Measurements from ENCODE around the gene TDRKH.
A peak's percentile ranks its signal among the peaks of the same experiment; 100 is the strongest.
"Not testable (repeated sequence)": the region's sequence is repeated elsewhere in the genome, so short reads cannot be mapped to it uniquely, and the experiment has no call there.

Gene TDRKH

GRCh38 chr1:151733995-151734394, 56.3 kb downstream of the TDRKH start:
- H3K4me2 ChIP-seq (ENCODE audit: low read length, poor library complexity, severe bottlenecking); H2AK5ac ChIP-seq (ENCODE audit: low read length, severe bottlenecking); H3K36me3 ChIP-seq (ENCODE audit: control insufficient read depth in 1 of 2, insufficient read depth in 2 of 2, low read depth in 1 of 2, low read length in 2 of 2); H2BK15ac ChIP-seq (ENCODE audit: low read depth, poor library complexity, severe bottlenecking); H3K4me3 ChIP-seq (ENCODE audit: insufficient read depth in 1 of 2, low read depth in 1 of 2, low read length in 2 of 2); H2BK12ac ChIP-seq (ENCODE audit: low read length in 2 of 2); H3K79me1 ChIP-seq (replicated peaks; ENCODE audit: low read length, poor library complexity, severe bottlenecking); H3K9me3 ChIP-seq (ENCODE audit: control insufficient read depth, low read length); H3K27ac ChIP-seq (ENCODE audit: low read length, poor library complexity, severe bottlenecking); H3K4ac ChIP-seq (ENCODE audit: low read depth in 1 of 2, low read length in 2 of 2); DNase-seq; H2AFZ ChIP-seq (ENCODE audit: low read depth, low read length); H3K4me1 ChIP-seq (ENCODE audit: control insufficient read depth, insufficient read depth, low read depth, low read length); H2BK5ac ChIP-seq (ENCODE audit: low read depth, low read length, poor library complexity, severe bottlenecking); H4K91ac ChIP-seq (ENCODE audit: low read length); H3K23ac ChIP-seq (ENCODE audit: low read length in 2 of 2); H3K14ac ChIP-seq (ENCODE audit: low read length in 2 of 2); H2BK120ac ChIP-seq (ENCODE audit: low read depth, low read length); H3K9ac ChIP-seq (ENCODE audit: low read length); H4K8ac ChIP-seq (ENCODE audit: low read length); H3K18ac ChIP-seq (ENCODE audit: low read depth in 1 of 2, low read length in 2 of 2): not testable (repeated sequence)
- 93% methylated on average over 9 of the region's 9 CpGs for WGBS
- peaks cover 0 to 28% of the 10 kb centered on the region in 2 experiments for H3K27me3 ChIP-seq (ENCODE audit: control insufficient read depth in 1 of 2, insufficient read depth in 1 of 2, low read length in 2 of 2)

DNA sequence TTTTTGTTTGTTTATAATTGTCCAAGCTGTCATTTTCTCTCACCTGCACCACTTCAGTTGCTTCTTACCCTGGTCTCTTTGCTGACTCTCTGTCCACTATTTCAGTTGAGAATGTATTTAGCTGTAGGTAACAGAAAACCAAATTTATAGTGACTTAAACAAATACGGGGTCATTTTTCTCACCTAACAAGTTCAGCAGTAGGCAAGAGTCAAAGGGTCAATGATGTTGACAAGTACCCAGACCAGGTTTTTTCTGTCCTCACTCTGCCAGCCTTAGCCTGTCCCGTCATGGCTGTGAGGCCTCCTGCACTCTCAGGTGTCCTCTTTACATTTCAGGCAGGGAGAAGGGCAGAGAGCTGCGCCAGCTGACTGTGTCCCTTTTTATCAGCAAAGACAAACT, 57.2 kb downstream of the TDRKH start:
- H2BK12ac ChIP-seq (ENCODE audit: low read length in 2 of 2), result no peak overlapping the region
- no peak for DNase-seq
- H3K4me1 ChIP-seq (ENCODE audit: control insufficient read depth, insufficient read depth, low read depth, low read length), result peaks cover 7% of the 10 kb centered on the region
- H2BK120ac ChIP-seq (ENCODE audit: low read depth, low read length), result no peak overlapping the region
- no peak overlapping the region for H3K4ac ChIP-seq (ENCODE audit: low read depth in 1 of 2, low read length in 2 of 2)
- H2BK5ac ChIP-seq (ENCODE audit: low read depth, low read length, poor library complexity, severe bottlenecking), result no peak overlapping the region
- peaks cover 6% of the 10 kb centered on the region for H3K9me3 ChIP-seq (ENCODE audit: control insufficient read depth, low read length)
- peaks cover 0 to 29% of the 10 kb centered on the region in 2 experiments for H3K27me3 ChIP-seq (ENCODE audit: control insufficient read depth in 1 of 2, insufficient read depth in 1 of 2, low read length in 2 of 2)
- H3K23ac ChIP-seq (ENCODE audit: low read length in 2 of 2), result no peak overlapping the region
- no peak overlapping the region for H2AFZ ChIP-seq (ENCODE audit: low read depth, low read length)
- no peak overlapping the region for H3K4me3 ChIP-seq (ENCODE audit: insufficient read depth in 1 of 2, low read depth in 1 of 2, low read length in 2 of 2)
- no peak overlapping the region for H4K91ac ChIP-seq (ENCODE audit: low read length)
- H3K18ac ChIP-seq (ENCODE audit: low read depth in 1 of 2, low read length in 2 of 2), result no peak overlapping the region
- no peak overlapping the region for H4K8ac ChIP-seq (ENCODE audit: low read length)
- H3K36me3 ChIP-seq (ENCODE audit: control insufficient read depth in 1 of 2, insufficient read depth in 2 of 2, low read depth in 1 of 2, low read length in 2 of 2), result no peaks in the 10 kb centered on the region
- H2AK5ac ChIP-seq (ENCODE audit: low read length, severe bottlenecking), result no peak overlapping the region
- no peak overlapping the region for H3K4me2 ChIP-seq (ENCODE audit: low read length, poor library complexity, severe bottlenecking)
- peak overlapping the region in 1 of 2 experiments; percentile 18 for H3K14ac ChIP-seq (ENCODE audit: low read length in 2 of 2)
- 82% methylated on average over 3 of the region's 3 CpGs for WGBS
- H3K27ac ChIP-seq (ENCODE audit: low read length, poor library complexity, severe bottlenecking), result no peak overlapping the region
- H3K79me1 ChIP-seq (replicated peaks; ENCODE audit: low read length, poor library complexity, severe bottlenecking), result no peaks in the 10 kb centered on the region
- H2BK15ac ChIP-seq (ENCODE audit: low read depth, poor library complexity, severe bottlenecking), result no peak overlapping the region
- no peak overlapping the region for H3K9ac ChIP-seq (ENCODE audit: low read length)

DNA sequence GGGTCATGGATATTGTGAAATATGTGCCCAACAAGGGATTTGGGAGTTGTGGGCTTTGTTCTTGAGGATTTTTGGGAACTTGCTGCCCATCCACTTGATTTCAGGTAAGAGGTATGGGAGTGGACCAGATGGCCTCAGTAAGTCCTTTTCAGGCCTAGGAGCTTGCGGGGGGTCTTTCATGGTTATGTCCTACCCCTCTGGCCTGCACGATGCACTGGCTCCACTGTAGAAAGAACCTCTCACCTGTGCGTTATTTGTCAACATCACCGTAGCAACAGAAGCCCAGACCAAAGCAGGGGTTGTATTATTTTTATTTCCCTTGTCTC, 60.4 kb downstream of the TDRKH start:
- Histone ChIP-seq H3K36me3 (ENCODE audit: control insufficient read depth in 1 of 2, insufficient read depth in 2 of 2, low read depth in 1 of 2, low read length in 2 of 2) (no peaks in the 10 kb centered on the region), H3K4me3 (ENCODE audit: insufficient read depth in 1 of 2, low read depth in 1 of 2, low read length in 2 of 2) (no peak overlapping the region), H3K27ac (ENCODE audit: low read length, poor library complexity, severe bottlenecking) (no peak overlapping the region), H3K18ac (ENCODE audit: low read depth in 1 of 2, low read length in 2 of 2) (no peak overlapping the region), H4K91ac (ENCODE audit: low read length) (no peak overlapping the region), H2AFZ (ENCODE audit: low read depth, low read length) (no peak overlapping the region), H3K4me2 (ENCODE audit: low read length, poor library complexity, severe bottlenecking) (no peak overlapping the region), H3K9ac (ENCODE audit: low read length) (no peak overlapping the region), H2BK12ac (ENCODE audit: low read length in 2 of 2) (no peak overlapping the region), H3K23ac (ENCODE audit: low read length in 2 of 2) (no peak overlapping the region), H2BK15ac (ENCODE audit: low read depth, poor library complexity, severe bottlenecking) (no peak overlapping the region), H4K8ac (ENCODE audit: low read length) (no peak overlapping the region), H3K9me3 (ENCODE audit: control insufficient read depth, low read length) (no peaks in the 10 kb centered on the region), H3K4me1 (ENCODE audit: control insufficient read depth, insufficient read depth, low read depth, low read length) (peaks cover 7% of the 10 kb centered on the region), H2BK5ac (ENCODE audit: low read depth, low read length, poor library complexity, severe bottlenecking) (no peak overlapping the region), H3K4ac (ENCODE audit: low read depth in 1 of 2, low read length in 2 of 2) (no peak overlapping the region), H2AK5ac (ENCODE audit: low read length, severe bottlenecking) (no peak overlapping the region), H2BK120ac (ENCODE audit: low read depth, low read length) (no peak overlapping the region), H3K14ac (ENCODE audit: low read length in 2 of 2) (no peak overlapping the region), H3K27me3 (ENCODE audit: control insufficient read depth in 1 of 2, insufficient read depth in 1 of 2, low read length in 2 of 2) (peaks cover 0 to 53% of the 10 kb centered on the region in 2 experiments), H3K79me1 (replicated peaks; ENCODE audit: low read length, poor library complexity, severe bottlenecking) (no peaks in the 10 kb centered on the region)
- DNase-seq, result no peak
- 95% methylated on average over 4 of the region's 4 CpGs for WGBS

DNA sequence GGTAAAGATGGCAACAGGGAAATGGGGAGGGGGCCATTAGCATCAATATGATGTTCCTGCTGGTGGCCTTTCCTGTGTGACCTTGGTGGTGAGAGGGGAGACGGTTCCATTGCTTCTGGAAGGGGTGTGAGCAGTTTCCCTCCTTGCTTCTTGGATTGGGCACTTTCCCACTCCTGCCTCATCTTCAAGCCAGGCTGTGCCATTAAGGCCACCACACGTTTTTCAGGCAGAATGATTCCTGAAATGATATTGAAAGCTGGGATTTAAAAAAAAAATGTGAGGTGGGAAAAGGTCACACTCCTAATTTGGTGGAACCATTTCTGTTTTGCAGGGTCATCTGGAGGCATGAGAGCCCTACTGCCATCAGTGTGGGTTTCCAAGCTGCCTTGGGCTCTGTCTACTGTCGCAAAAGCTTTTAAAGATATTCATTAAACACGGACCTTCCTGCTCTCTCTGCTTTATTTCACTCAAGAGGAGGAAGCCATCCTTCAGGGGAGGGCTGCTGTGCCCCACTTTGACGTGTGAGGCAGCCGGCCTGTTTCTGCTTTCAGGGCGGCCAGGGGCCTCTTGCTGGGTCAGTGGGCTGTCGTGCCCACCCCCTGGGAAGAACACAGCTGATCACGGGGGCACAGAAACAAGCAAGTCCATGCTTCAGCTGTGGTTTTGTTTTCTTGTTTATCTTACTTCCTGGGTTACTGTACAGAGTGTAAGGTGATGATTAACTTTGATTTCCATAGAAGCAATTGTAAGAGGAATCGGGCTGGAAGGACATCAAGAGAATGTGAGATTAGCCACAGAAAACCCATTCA, 60.9 kb downstream of the TDRKH start:
- Histone ChIP-seq H3K4me2 (ENCODE audit: low read length, poor library complexity, severe bottlenecking) (peak overlapping the region; percentile 12), H4K91ac (ENCODE audit: low read length) (no peak overlapping the region), H3K27me3 (ENCODE audit: control insufficient read depth in 1 of 2, insufficient read depth in 1 of 2, low read length in 2 of 2) (peaks cover under 1 to 55% of the 10 kb centered on the region in 2 experiments), H3K23ac (ENCODE audit: low read length in 2 of 2) (no peak overlapping the region), H3K18ac (ENCODE audit: low read depth in 1 of 2, low read length in 2 of 2) (no peak overlapping the region), H2BK5ac (ENCODE audit: low read depth, low read length, poor library complexity, severe bottlenecking) (no peak overlapping the region), H3K36me3 (ENCODE audit: control insufficient read depth in 1 of 2, insufficient read depth in 2 of 2, low read depth in 1 of 2, low read length in 2 of 2) (no peaks in the 10 kb centered on the region), H3K14ac (ENCODE audit: low read length in 2 of 2) (no peak overlapping the region), H4K8ac (ENCODE audit: low read length) (no peak overlapping the region), H3K79me1 (replicated peaks; ENCODE audit: low read length, poor library complexity, severe bottlenecking) (no peaks in the 10 kb centered on the region), H3K4ac (ENCODE audit: low read depth in 1 of 2, low read length in 2 of 2) (no peak overlapping the region), H3K4me3 (ENCODE audit: insufficient read depth in 1 of 2, low read depth in 1 of 2, low read length in 2 of 2) (no peak overlapping the region), H2BK12ac (ENCODE audit: low read length in 2 of 2) (no peak overlapping the region), H3K9ac (ENCODE audit: low read length) (no peak overlapping the region), H3K27ac (ENCODE audit: low read length, poor library complexity, severe bottlenecking) (no peak overlapping the region), H2AFZ (ENCODE audit: low read depth, low read length) (no peak overlapping the region), H2AK5ac (ENCODE audit: low read length, severe bottlenecking) (no peak overlapping the region), H2BK15ac (ENCODE audit: low read depth, poor library complexity, severe bottlenecking) (no peak overlapping the region), H3K4me1 (ENCODE audit: control insufficient read depth, insufficient read depth, low read depth, low read length) (peaks cover 7% of the 10 kb centered on the region), H3K9me3 (ENCODE audit: control insufficient read depth, low read length) (no peaks in the 10 kb centered on the region), H2BK120ac (ENCODE audit: low read depth, low read length) (no peak overlapping the region)
- 63% methylated on average over 10 of the region's 10 CpGs for WGBS
- no peak for DNase-seq

Measured in mesenchymal stem cell (in vitro differentiated cells and primary cell).